GM23338 (cell line): Measurements from ENCODE around the gene TMED9. TPM values are rescaled to one million over a fixed set of nuclear protein-coding genes. Genes with fewer than 3 reads are reported as not detected.

Experiments
- ATAC-seq: fragments of 200-7000 bp; cut with Tn5 transposase; 3 replicates; pipeline ENCODE4 v1.9.1; 2020
- DNase-seq: peaks from one replicate; pipeline ENCODE4 v3.0.0-alpha.2; 2015; ENCODE audit warnings: low spot score
- H2AFZ ChIP-seq: fragments of 200-600 bp; sonication (generic); 2 replicates; pipeline ENCODE4 v1.8.0; 2016; ENCODE audit warnings: antibody characterized with exemption, mild to moderate bottlenecking, moderate library complexity
- H3F3A ChIP-seq: fragments of 200-600 bp; sonication (generic); replicated peaks from 2 replicates; pipeline ENCODE4 v1.8.0; 2017; ENCODE audit warnings: antibody characterized with exemption, mixed run types, low read depth
- H3K27ac ChIP-seq: fragments of 200-600 bp; sonication (generic); 2 replicates; pipeline ENCODE4 v1.6.1; 2016; ENCODE audit warnings: low read depth
- H3K27me3 ChIP-seq: fragments of 200-600 bp; sonication (generic); 2 replicates; pipeline ENCODE4 v1.8.0; 2016; ENCODE audit warnings: mild to moderate bottlenecking, mixed run types, moderate library complexity; ENCODE audit not compliant: insufficient read depth
- H3K36me3 ChIP-seq: fragments of 200-600 bp; sonication (generic); 2 replicates; pipeline ENCODE4 v1.8.0; 2016; ENCODE audit warnings: mild to moderate bottlenecking; ENCODE audit not compliant: insufficient read depth
- H3K4me1 ChIP-seq: fragments of 200-600 bp; sonication (generic); 2 replicates; pipeline ENCODE4 v1.8.0; 2016; ENCODE audit warnings: mild to moderate bottlenecking, moderate library complexity; ENCODE audit not compliant: insufficient read depth
- H3K4me2 ChIP-seq: fragments of 200-600 bp; sonication (generic); 2 replicates; pipeline ENCODE4 v1.7.1; 2017; ENCODE audit warnings: mixed run types
- H3K4me3 ChIP-seq: fragments of 200-600 bp; sonication (generic); 2 replicates; pipeline ENCODE4 v1.6.1; 2016; ENCODE audit warnings: mixed run types
- H3K79me2 ChIP-seq: fragments of 200-600 bp; sonication (generic); replicated peaks from 2 replicates; pipeline ENCODE4 v1.8.0; 2017; ENCODE audit warnings: mild to moderate bottlenecking; ENCODE audit not compliant: insufficient read depth
- H3K9me2 ChIP-seq: fragments of 200-600 bp; sonication (generic); 2 replicates; pipeline ENCODE4 v1.8.0; 2017; ENCODE audit not compliant: insufficient read depth
- H4K20me1 ChIP-seq: fragments of 200-600 bp; sonication (generic); replicated peaks from 2 replicates; pipeline ENCODE4 v1.8.0; 2017; ENCODE audit warnings: mild to moderate bottlenecking; ENCODE audit not compliant: insufficient read depth
- H3K27ac Mint-ChIP-seq: 2 replicates; pipeline ENCODE4 v1.8.0; 2020; ENCODE audit warnings: inconsistent platforms, mild to moderate bottlenecking, moderate library complexity, mixed read lengths
- H3K27me3 Mint-ChIP-seq: 3 replicates; pipeline ENCODE4 v1.8.0; 2022; ENCODE audit warnings: low read depth, mild to moderate bottlenecking, moderate library complexity, mixed read lengths, inconsistent platforms; ENCODE audit not compliant: insufficient read depth, poor library complexity
- H3K36me3 Mint-ChIP-seq: 3 replicates; pipeline ENCODE4 v1.8.0; 2021; ENCODE audit warnings: low read depth, mild to moderate bottlenecking, inconsistent platforms, moderate library complexity, mixed read lengths
- H3K4me1 Mint-ChIP-seq: 3 replicates; pipeline ENCODE4 v1.8.0; 2020; ENCODE audit warnings: mild to moderate bottlenecking, inconsistent platforms, mixed read lengths
- H3K4me3 Mint-ChIP-seq: 3 replicates; pipeline ENCODE4 v1.8.0; 2021; ENCODE audit warnings: moderate library complexity, mild to moderate bottlenecking, inconsistent platforms, mixed read lengths
- H3K9me3 Mint-ChIP-seq: 3 replicates; pipeline ENCODE4 v1.8.0; 2020; ENCODE audit warnings: moderate library complexity, mild to moderate bottlenecking, inconsistent platforms, mixed read lengths
- CTCF ChIP-seq, 2 experiments: fragments of 200-600 bp in 1 of 2; sonication (generic) in 1 of 2; conservative IDR thresholded peaks; 2 replicates each; pipeline versions ENCODE4 v1.5.1 to v1.6.1; 2016 to 2017; ENCODE audit warnings: antibody characterized with exemption in 2 of 2, low read depth in 2 of 2, mild to moderate bottlenecking in 2 of 2, moderate library complexity in 1 of 2
- EZH2phosphoT487 ChIP-seq: fragments of 200-600 bp; sonication (generic); IDR thresholded peaks from one replicate; pipeline ENCODE4 v1.8.1; 2018; ENCODE audit warnings: antibody characterized with exemption; ENCODE audit not compliant: unreplicated experiment
- JUNB ChIP-seq: IDR thresholded peaks from one replicate; pipeline ENCODE4 v1.6.1; 2016; ENCODE audit warnings: antibody characterized with exemption; ENCODE audit not compliant: unreplicated experiment
- NANOG ChIP-seq: IDR thresholded peaks from 2 replicates; pipeline ENCODE4 v1.6.1; 2016; ENCODE audit warnings: antibody characterized with exemption, borderline replicate concordance
- POLR2AphosphoS5 ChIP-seq: IDR thresholded peaks from 2 replicates; pipeline ENCODE4 v1.6.1; 2016; ENCODE audit warnings: antibody characterized with exemption, low read depth
- REST ChIP-seq: IDR thresholded peaks from one replicate; pipeline ENCODE4 v1.6.1; 2018; ENCODE audit warnings: antibody characterized with exemption; ENCODE audit not compliant: unreplicated experiment
- ZNF331 ChIP-seq: fragments of 250-450 bp; sonication (Bioruptor Pico); IDR thresholded peaks from 2 replicates; pipeline ENCODE4 v1.5.0; 2020; ENCODE audit warnings: low read depth, mild to moderate bottlenecking, moderate library complexity
- ZNF462 ChIP-seq: fragments of 250-450 bp; sonication (Bioruptor Pico); IDR thresholded peaks from 2 replicates; pipeline ENCODE4 v1.5.0; 2020; ENCODE audit warnings: mild to moderate bottlenecking, moderate library complexity
- polyA plus RNA-seq: library from polyadenylated mRNA; unstranded; fragments of >200 nt; fragmentation: Nextera tagmentation; extraction: Ambion mirVana; gene quantifications from 2 replicates; pipeline ENCODE4 v1.2.1, GENCODE V29; 2016
- total RNA-seq: library from RNA; depleted of rRNA; stranded (reverse); fragments of >200 nt; shearing (Covaris generic); gene quantifications from 2 replicates; pipeline ENCODE4 v1.2.3, GENCODE V29; 2014

The TMED9 gene
- total and polyA plus RNA-seq, 2 experiments from 2014 or later, result 77.2 to 130 TPM

- TF ChIP-seq ZNF462 (CRISPR knock-in tag), result no peak
- TF ChIP-seq EZH2phosphoT487, result no peak
These were observed 34.9 kb upstream of the TMED9 start (continued) for GRCh38 chr5:177557041-177557647.

- H3K4me1 ChIP-seq, result peaks cover 10% of the 10 kb centered on the region; the same call in 1 of the 2 replicates
- no peaks in the 10 kb centered on the region for H3K27me3 ChIP-seq
- peaks cover 10% of the 10 kb centered on the region for H3K36me3 Mint-ChIP-seq
- peaks cover 16% of the 10 kb centered on the region for H3K27me3 Mint-ChIP-seq
- H3K9me2 ChIP-seq, result no peaks in the 10 kb centered on the region
- no peak for DNase-seq
- no peak for ATAC-seq
- H4K20me1 ChIP-seq, result peaks cover 5% of the 10 kb centered on the region
- H3K4me1 Mint-ChIP-seq, result peaks cover 20% of the 10 kb centered on the region
- peaks cover 13% of the 10 kb centered on the region for H3F3A ChIP-seq
- H3K4me3 Mint-ChIP-seq, result no peak overlapping the region
- no peak overlapping the region for H3K4me2 ChIP-seq
- H3K27ac Mint-ChIP-seq, result no peak overlapping the region
- H3K36me3 ChIP-seq, result no peaks in the 10 kb centered on the region
- no peak overlapping the region for H3K27ac ChIP-seq
- H3K9me3 Mint-ChIP-seq, result peaks cover 27% of the 10 kb centered on the region
- H3K79me2 ChIP-seq, result peaks cover 10% of the 10 kb centered on the region
- H3K4me3 ChIP-seq, result no peak overlapping the region
- no peak overlapping the region for H2AFZ ChIP-seq
- no peak for TF ChIP-seq REST
- no peak for TF ChIP-seq EZH2phosphoT487
- no peak for TF ChIP-seq POLR2AphosphoS5
- no peak for TF ChIP-seq CTCF (conservative IDR thresholded peaks at IDR 0.05; ENCODE audit: low read depth in 2 of 2)
- no peak for TF ChIP-seq JUNB
- TF ChIP-seq ZNF331 (CRISPR knock-in tag), result no peak
- no peak for TF ChIP-seq NANOG
These were observed 34.2 kb upstream of the TMED9 start for GRCh38 chr5:177557796-177558195.
